ENCODE data around the gene XPNPEP1.

The XPNPEP1 gene

DNA sequence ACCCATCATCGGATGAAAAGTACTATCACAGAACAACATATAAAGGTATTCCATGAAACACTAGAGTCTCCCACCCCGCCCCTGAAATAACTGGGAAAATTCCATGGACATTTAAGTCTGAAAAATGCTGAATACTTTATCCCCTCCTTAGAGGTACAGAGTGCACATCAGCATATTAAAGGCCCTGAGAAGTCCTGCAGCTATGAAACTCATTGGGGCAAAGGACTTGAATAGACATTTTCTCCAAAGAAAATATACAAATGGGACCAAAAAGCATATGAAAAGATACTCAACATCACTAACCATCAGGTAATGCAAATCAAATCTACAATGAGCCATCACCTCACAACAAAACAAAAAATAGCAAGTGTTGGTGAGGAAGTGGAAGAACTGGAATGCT is 18.9 kb downstream of the XPNPEP1 start:
- H3K36me3 ChIP-seq (ENCODE audit: control insufficient read depth in 1 of 2, insufficient read depth in 2 of 2, low read length in 2 of 2): peaks cover 10 to 13% of the 10 kb centered on the region in 2 experiments
- no peak overlapping the region for H3K18ac ChIP-seq (ENCODE audit: low read length)
- H3K9me3 ChIP-seq (ENCODE audit: insufficient read depth, low read depth, low read length): no peaks in the 10 kb centered on the region
- H3K79me2 ChIP-seq (ENCODE audit: control insufficient read depth, insufficient read depth, low read length, poor library complexity): no peaks in the 10 kb centered on the region
- H2BK120ac ChIP-seq (ENCODE audit: insufficient read depth, low read length, poor library complexity): no peak overlapping the region
- H3K27ac ChIP-seq (ENCODE audit: low read depth, low read length): no peak overlapping the region
- no peak overlapping the region for H3K4me2 ChIP-seq (ENCODE audit: low read length)
- H3K14ac ChIP-seq (ENCODE audit: low read length): no peak overlapping the region
- no peak overlapping the region for H3K4me3 ChIP-seq (ENCODE audit: low read depth, low read length)
- H3K23ac ChIP-seq (ENCODE audit: low read length): no peak overlapping the region
- no peak overlapping the region for H2BK5ac ChIP-seq (ENCODE audit: low read depth, low read length, poor library complexity)
- no CpG with 5 or more reads among the region's 2 CpGs for WGBS (ENCODE audit: extremely low coverage, insufficient coverage, insufficient read length)
- H3K4me1 ChIP-seq (ENCODE audit: control insufficient read depth in 1 of 2, insufficient read depth in 2 of 2, low read length in 2 of 2): peaks cover 0 to 4% of the 10 kb centered on the region in 2 experiments
- no peak overlapping the region for H2AFZ ChIP-seq (ENCODE audit: insufficient read depth, low read length, poor library complexity)
- H3K27me3 ChIP-seq (ENCODE audit: insufficient read depth, low read length): no peaks in the 10 kb centered on the region
- H3K9ac ChIP-seq (ENCODE audit: low read length): no peak overlapping the region
- H3K4ac ChIP-seq (ENCODE audit: low read depth, low read length): no peak overlapping the region
- H4K12ac ChIP-seq (ENCODE audit: low read depth, low read length): no peak overlapping the region
- H2AK5ac ChIP-seq (ENCODE audit: low read length): no peak overlapping the region
- no peak overlapping the region for H2BK12ac ChIP-seq (ENCODE audit: low read length)
- no peak overlapping the region for H4K91ac ChIP-seq (ENCODE audit: low read depth, low read length)
- no peak for DNase-seq
- no peak overlapping the region for H4K8ac ChIP-seq (ENCODE audit: low read depth, low read length)
- no peaks in the 10 kb centered on the region for H3K79me1 ChIP-seq (ENCODE audit: low read length)

DNA sequence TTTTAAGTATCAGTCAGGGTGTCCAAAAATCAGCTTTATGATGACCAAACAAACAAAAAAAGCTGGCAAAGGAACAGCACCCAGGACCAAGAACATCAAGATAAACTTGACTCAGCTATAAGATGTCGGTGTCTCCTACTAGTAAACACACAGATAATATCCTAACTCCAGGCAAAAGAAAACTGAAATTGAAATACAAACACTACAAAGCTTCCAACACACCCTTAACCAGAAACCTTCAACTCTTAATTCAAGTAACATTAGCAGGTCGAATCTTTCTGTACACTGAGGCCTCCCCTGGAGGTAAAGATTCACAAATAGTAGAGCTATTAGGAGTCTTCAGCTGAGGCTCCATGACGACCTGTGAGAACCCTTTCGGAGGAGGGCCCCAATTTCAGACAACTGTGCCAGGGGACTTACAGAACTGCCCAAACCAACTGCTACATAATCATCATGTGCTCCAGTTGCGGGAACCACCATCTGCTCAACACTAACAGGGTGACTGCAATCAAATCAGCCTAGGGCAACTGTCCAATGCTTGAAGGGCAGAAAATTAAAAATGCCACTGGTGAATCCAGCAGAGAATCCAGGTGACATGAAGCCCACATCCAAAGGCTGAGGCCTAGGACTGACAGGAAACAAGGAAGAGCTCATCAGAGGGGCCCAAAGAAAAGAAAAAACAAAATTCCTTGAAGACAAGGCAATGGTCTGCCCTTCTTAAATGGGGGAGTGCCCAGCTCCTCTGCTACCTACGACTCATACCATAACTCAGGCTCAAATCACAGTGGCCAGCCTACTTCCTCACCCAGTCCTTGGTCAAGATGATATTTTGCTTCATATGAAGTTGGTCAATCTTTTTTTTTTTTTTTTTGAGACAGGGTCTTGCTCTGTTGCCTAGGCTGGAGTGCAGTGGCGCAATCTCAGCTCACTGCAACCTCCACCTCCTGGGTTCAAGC is 20.0 kb downstream of the XPNPEP1 start:
- Histone ChIP-seq H3K23ac (ENCODE audit: low read length) (no peak overlapping the region), H2BK12ac (ENCODE audit: low read length) (no peak overlapping the region), H3K27ac (ENCODE audit: low read depth, low read length) (no peak overlapping the region), H4K12ac (ENCODE audit: low read depth, low read length) (no peak overlapping the region), H3K14ac (ENCODE audit: low read length) (no peak overlapping the region), H3K4me3 (ENCODE audit: low read depth, low read length) (no peak overlapping the region), H3K79me2 (ENCODE audit: control insufficient read depth, insufficient read depth, low read length, poor library complexity) (no peaks in the 10 kb centered on the region), H2AFZ (ENCODE audit: insufficient read depth, low read length, poor library complexity) (no peak overlapping the region), H4K8ac (ENCODE audit: low read depth, low read length) (no peak overlapping the region), H3K36me3 (ENCODE audit: control insufficient read depth in 1 of 2, insufficient read depth in 2 of 2, low read length in 2 of 2) (peaks cover 10 to 13% of the 10 kb centered on the region in 2 experiments), H2BK120ac (ENCODE audit: insufficient read depth, low read length, poor library complexity) (no peak overlapping the region), H3K18ac (ENCODE audit: low read length) (no peak overlapping the region), H3K4me2 (ENCODE audit: low read length) (no peak overlapping the region), H3K79me1 (ENCODE audit: low read length) (no peaks in the 10 kb centered on the region), H2BK5ac (ENCODE audit: low read depth, low read length, poor library complexity) (no peak overlapping the region), H3K9ac (ENCODE audit: low read length) (no peak overlapping the region), H4K91ac (ENCODE audit: low read depth, low read length) (no peak overlapping the region), H3K27me3 (ENCODE audit: insufficient read depth, low read length) (no peaks in the 10 kb centered on the region), H3K4me1 (ENCODE audit: control insufficient read depth in 1 of 2, insufficient read depth in 2 of 2, low read length in 2 of 2) (peaks cover 0 to 4% of the 10 kb centered on the region in 2 experiments), H3K9me3 (ENCODE audit: insufficient read depth, low read depth, low read length) (no peaks in the 10 kb centered on the region), H2AK5ac (ENCODE audit: low read length) (no peak overlapping the region), H3K4ac (ENCODE audit: low read depth, low read length) (no peak overlapping the region)
- WGBS (ENCODE audit: extremely low coverage, insufficient coverage, insufficient read length): no CpG with 5 or more reads among the region's 7 CpGs
- DNase-seq: no peak

DNA sequence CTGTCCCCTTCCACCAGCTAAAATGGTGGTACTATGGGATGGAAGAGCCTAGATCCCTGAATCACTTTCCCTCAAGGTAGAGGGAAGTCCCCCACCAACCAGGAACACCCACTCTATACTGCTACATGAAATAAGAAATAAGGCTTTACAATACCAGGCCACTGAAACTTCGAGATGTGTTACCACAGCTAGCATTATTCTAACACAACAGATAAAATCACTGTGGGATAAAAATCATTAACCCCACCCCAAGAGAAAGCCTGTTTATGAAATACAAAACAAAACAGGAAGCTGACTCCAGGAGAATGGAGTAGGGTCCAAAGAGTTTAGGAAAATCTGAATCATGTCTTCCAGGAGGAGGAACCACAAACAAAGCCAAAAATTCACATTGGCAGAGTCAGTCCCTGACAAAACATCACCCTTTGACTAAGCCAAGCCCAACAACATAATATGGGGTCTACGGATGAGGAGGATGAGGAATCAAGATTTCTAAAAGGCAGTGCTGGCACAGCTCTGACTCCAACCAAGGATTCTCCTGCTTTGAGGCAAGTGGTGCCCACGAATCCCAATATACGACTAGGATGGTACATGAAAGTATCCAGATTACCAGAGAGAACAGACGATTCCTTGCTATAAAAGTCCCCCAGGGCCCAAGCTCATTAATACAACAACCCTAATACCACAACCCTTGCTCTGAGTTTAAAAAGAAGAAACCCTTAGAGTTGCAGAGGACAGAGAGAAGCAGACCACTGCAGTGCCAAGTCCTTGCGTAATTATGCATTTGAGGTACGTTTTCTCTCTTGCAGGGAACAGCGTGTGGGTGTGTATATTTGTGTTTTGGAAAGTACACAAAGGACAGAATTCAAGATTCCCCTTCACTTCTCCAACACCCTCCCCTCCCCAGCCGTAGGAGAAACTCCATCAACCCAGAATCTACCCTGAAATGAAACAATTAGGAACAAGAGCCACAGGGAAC is 23.7 kb downstream of the XPNPEP1 start:
- Histone ChIP-seq H3K14ac (ENCODE audit: low read length) (no peak overlapping the region), H3K27me3 (ENCODE audit: insufficient read depth, low read length) (no peaks in the 10 kb centered on the region), H3K4me3 (ENCODE audit: low read depth, low read length) (no peak overlapping the region), H3K4me1 (ENCODE audit: control insufficient read depth in 1 of 2, insufficient read depth in 2 of 2, low read length in 2 of 2) (peaks cover 7 to 13% of the 10 kb centered on the region in 2 experiments), H3K23ac (ENCODE audit: low read length) (no peak overlapping the region), H3K27ac (ENCODE audit: low read depth, low read length) (no peak overlapping the region), H3K9me3 (ENCODE audit: insufficient read depth, low read depth, low read length) (no peaks in the 10 kb centered on the region), H2AK5ac (ENCODE audit: low read length) (no peak overlapping the region), H3K79me2 (ENCODE audit: control insufficient read depth, insufficient read depth, low read length, poor library complexity) (no peaks in the 10 kb centered on the region), H3K4ac (ENCODE audit: low read depth, low read length) (no peak overlapping the region), H3K36me3 (ENCODE audit: control insufficient read depth in 1 of 2, insufficient read depth in 2 of 2, low read length in 2 of 2) (peaks cover 0 to 4% of the 10 kb centered on the region in 2 experiments), H3K79me1 (ENCODE audit: low read length) (peaks cover 5% of the 10 kb centered on the region), H4K91ac (ENCODE audit: low read depth, low read length) (no peak overlapping the region), H2BK5ac (ENCODE audit: low read depth, low read length, poor library complexity) (no peak overlapping the region), H3K9ac (ENCODE audit: low read length) (no peak overlapping the region), H4K8ac (ENCODE audit: low read depth, low read length) (no peak overlapping the region), H3K4me2 (ENCODE audit: low read length) (no peak overlapping the region), H2BK120ac (ENCODE audit: insufficient read depth, low read length, poor library complexity) (no peak overlapping the region), H4K12ac (ENCODE audit: low read depth, low read length) (no peak overlapping the region), H2BK12ac (ENCODE audit: low read length) (no peak overlapping the region), H3K18ac (ENCODE audit: low read length) (no peak overlapping the region), H2AFZ (ENCODE audit: insufficient read depth, low read length, poor library complexity) (no peak overlapping the region)
- DNase-seq: no peak
- no CpG with 5 or more reads among the region's 9 CpGs for WGBS (ENCODE audit: extremely low coverage, insufficient coverage, insufficient read length)

DNA sequence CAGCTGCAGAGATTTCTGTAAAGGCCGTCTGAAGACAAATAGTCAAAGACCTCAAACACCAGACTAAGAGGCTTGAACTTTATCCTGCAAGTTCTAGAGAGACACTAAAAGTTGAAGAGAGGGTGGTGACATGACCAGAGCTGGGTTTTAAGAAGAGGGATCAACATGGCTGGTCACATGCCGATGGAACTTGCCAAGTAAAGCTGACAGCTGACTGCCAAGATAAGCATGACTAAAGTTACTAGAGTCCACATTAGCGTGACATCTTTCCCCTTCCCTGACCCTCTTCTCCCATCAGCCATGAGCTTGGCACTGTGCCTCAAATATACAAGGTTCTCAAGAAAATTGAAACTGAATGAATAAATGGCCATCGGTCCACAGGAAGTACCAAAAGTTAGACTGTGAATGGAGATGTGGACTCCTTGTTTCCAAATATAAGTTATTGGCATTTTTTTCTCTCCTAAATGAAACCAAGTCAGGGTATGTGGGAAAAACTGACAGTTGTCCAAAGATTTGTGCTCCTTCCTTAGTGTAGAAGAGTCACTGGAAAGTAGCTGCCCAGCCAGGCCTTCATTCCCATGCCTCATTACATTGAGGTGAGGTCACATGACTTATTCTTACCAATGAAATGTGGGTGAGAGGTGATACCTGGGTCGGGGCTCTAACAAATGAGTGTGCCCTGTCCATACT is 24.5 kb downstream of the XPNPEP1 start:
- no peak overlapping the region for H3K14ac ChIP-seq (ENCODE audit: low read length)
- H4K91ac ChIP-seq (ENCODE audit: low read depth, low read length): no peak overlapping the region
- peaks cover 9% of the 10 kb centered on the region for H3K79me1 ChIP-seq (ENCODE audit: low read length)
- H3K36me3 ChIP-seq (ENCODE audit: control insufficient read depth in 1 of 2, insufficient read depth in 2 of 2, low read length in 2 of 2): peaks cover 0 to 4% of the 10 kb centered on the region in 2 experiments
- H3K9ac ChIP-seq (ENCODE audit: low read length): no peak overlapping the region
- H3K4me3 ChIP-seq (ENCODE audit: low read depth, low read length): no peak overlapping the region
- H2BK5ac ChIP-seq (ENCODE audit: low read depth, low read length, poor library complexity): no peak overlapping the region
- H3K27ac ChIP-seq (ENCODE audit: low read depth, low read length): no peak overlapping the region
- no peak overlapping the region for H2BK120ac ChIP-seq (ENCODE audit: insufficient read depth, low read length, poor library complexity)
- no peak for DNase-seq
- H3K79me2 ChIP-seq (ENCODE audit: control insufficient read depth, insufficient read depth, low read length, poor library complexity): no peaks in the 10 kb centered on the region
- no peak overlapping the region for H2AFZ ChIP-seq (ENCODE audit: insufficient read depth, low read length, poor library complexity)
- no peak overlapping the region for H3K4me2 ChIP-seq (ENCODE audit: low read length)
- H4K8ac ChIP-seq (ENCODE audit: low read depth, low read length): no peak overlapping the region
- no peaks in the 10 kb centered on the region for H3K27me3 ChIP-seq (ENCODE audit: insufficient read depth, low read length)
- no peak overlapping the region for H2BK12ac ChIP-seq (ENCODE audit: low read length)
- no peak overlapping the region for H3K4ac ChIP-seq (ENCODE audit: low read depth, low read length)
- H2AK5ac ChIP-seq (ENCODE audit: low read length): no peak overlapping the region
- H3K23ac ChIP-seq (ENCODE audit: low read length): no peak overlapping the region
- no peak overlapping the region for H4K12ac ChIP-seq (ENCODE audit: low read depth, low read length)
- WGBS (ENCODE audit: extremely low coverage, insufficient coverage, insufficient read length): no CpG with 5 or more reads among the region's 5 CpGs
- H3K9me3 ChIP-seq (ENCODE audit: insufficient read depth, low read depth, low read length): no peaks in the 10 kb centered on the region
- H3K4me1 ChIP-seq (ENCODE audit: control insufficient read depth in 1 of 2, insufficient read depth in 2 of 2, low read length in 2 of 2): peaks cover 13 to 15% of the 10 kb centered on the region in 2 experiments
- no peak overlapping the region for H3K18ac ChIP-seq (ENCODE audit: low read length)

Data from trophoblast cell (in vitro differentiated cells and primary cell).